ENCODE measurements around the gene ZNF512B.

Gene ZNF512B

GRCh38 chr20:63942969-63943807 is 26.5 kb downstream of the ZNF512B start:
- no peak overlapping the region for H3K4me3 ChIP-seq (ENCODE audit: low read depth, low read length)
- no peak for TF ChIP-seq CTCF (IDR thresholded peaks at IDR 0.05; ENCODE audit: low read depth, low read length)

GRCh38 chr20:63942250-63942951 is 27.3 kb downstream of the ZNF512B start:
- TF ChIP-seq CTCF (IDR thresholded peaks at IDR 0.05; ENCODE audit: low read depth, low read length), result no peak
- H3K4me3 ChIP-seq (ENCODE audit: low read depth, low read length), result no peak overlapping the region

- no peak for TF ChIP-seq CTCF (IDR thresholded peaks at IDR 0.05; ENCODE audit: low read depth, low read length)
- H3K4me3 ChIP-seq (ENCODE audit: low read depth, low read length), result no peak overlapping the region
Observed at GRCh38 chr20:63941282-63942081, 28.2 kb downstream of the ZNF512B start.

- no peak overlapping the region for H3K4me3 ChIP-seq (ENCODE audit: low read depth, low read length)
Observed at GRCh38 chr20:63940472-63941266, 29.1 kb downstream of the ZNF512B start.

GRCh38 chr20:63940071-63940471 is 29.7 kb downstream of the ZNF512B start:
- no peak overlapping the region for H3K4me3 ChIP-seq (ENCODE audit: low read depth, low read length)
- no peak for TF ChIP-seq CTCF (IDR thresholded peaks at IDR 0.05; ENCODE audit: low read depth, low read length)

More at GRCh38 chr20:63940472-63941266, 29.1 kb downstream of the ZNF512B start:
- TF ChIP-seq CTCF (IDR thresholded peaks at IDR 0.05; ENCODE audit: low read depth, low read length), result no peak

GRCh38 chr20:63939061-63939935 is 30.4 kb downstream of the ZNF512B start:
- TF ChIP-seq CTCF (IDR thresholded peaks at IDR 0.05; ENCODE audit: low read depth, low read length), result no peak
- H3K4me3 ChIP-seq (ENCODE audit: low read depth, low read length), result no peak overlapping the region
